Neural cell (in vitro differentiated cells): ENCODE data around the gene EIF5. TPM values are rescaled to one million over a fixed set of nuclear protein-coding genes. Genes with fewer than 3 reads are reported as not detected.
A peak's percentile ranks its signal among the peaks of the same experiment; 100 is the strongest.

Source experiments
- H2AFZ ChIP-seq: fragments of 200-600, 300-800 bp; sonication (generic), shearing (Covaris generic); 2 replicates; pipeline ENCODE4 v1.6.0; 2014; ENCODE audit warnings: low read depth, mild to moderate bottlenecking, antibody characterized with exemption, low read length, moderate library complexity
- H3F3A ChIP-seq: fragments of 200-600 bp; shearing (Covaris generic); 2 replicates; pipeline ENCODE4 v1.6.1; 2016; ENCODE audit warnings: mild to moderate bottlenecking, moderate library complexity, mixed read lengths, antibody characterized with exemption, low read length; ENCODE audit not compliant: insufficient read depth, poor library complexity, severe bottlenecking
- H3K27ac ChIP-seq: fragments of 200-600, 300-800 bp; sonication (generic), shearing (Covaris generic); 2 replicates; pipeline ENCODE4 v1.5.1; 2014; ENCODE audit warnings: mild to moderate bottlenecking, low read length, moderate library complexity
- H3K27me3 ChIP-seq: fragments of 300-800, 200-600 bp; sonication (generic), shearing (Covaris generic); 2 replicates; pipeline ENCODE4 v1.6.0; 2014; ENCODE audit warnings: mild to moderate bottlenecking, low read depth, low read length, moderate library complexity; ENCODE audit not compliant: insufficient read depth
- H3K36me3 ChIP-seq: fragments of 300-800, 200-600 bp; sonication (generic), shearing (Covaris generic); 2 replicates; pipeline ENCODE4 v1.5.1; 2014; ENCODE audit warnings: mild to moderate bottlenecking, antibody characterized with exemption, low read length, moderate library complexity; ENCODE audit not compliant: insufficient read depth
- H3K4me2 ChIP-seq: fragments of 300-800, 200-600 bp; sonication (generic), shearing (Covaris generic); 2 replicates; pipeline ENCODE4 v1.6.0; 2014; ENCODE audit warnings: mild to moderate bottlenecking, low read length
- H3K4me3 ChIP-seq: fragments of 300-800, 200-600 bp; sonication (generic), shearing (Covaris generic); 2 replicates; pipeline ENCODE4 v1.5.1; 2014; ENCODE audit warnings: mild to moderate bottlenecking, low read length, moderate library complexity
- H3K79me2 ChIP-seq: fragments of 200-600 bp; shearing (Covaris generic); replicated peaks from 2 replicates; pipeline ENCODE4 v1.6.0; 2014; ENCODE audit warnings: mild to moderate bottlenecking, low read length, moderate library complexity; ENCODE audit not compliant: insufficient read depth
- H3K9ac ChIP-seq: fragments of 300-800, 200-600 bp; sonication (generic), shearing (Covaris generic); 2 replicates; pipeline ENCODE4 v1.6.1; 2016; ENCODE audit warnings: mild to moderate bottlenecking, low read length, mixed read lengths
- H3K9me2 ChIP-seq: fragments of 200-600 bp; shearing (Covaris generic); 2 replicates; pipeline ENCODE4 v1.6.1; 2016; ENCODE audit warnings: mild to moderate bottlenecking, low read length, mixed read lengths; ENCODE audit not compliant: insufficient read depth
- H3K9me3 ChIP-seq: fragments of 200-600, 300-800 bp; sonication (generic), shearing (Covaris generic); 2 replicates; pipeline ENCODE4 v1.6.1; 2016; ENCODE audit warnings: mild to moderate bottlenecking, mixed run types, low read length, moderate library complexity, mixed read lengths
- H4K20me1 ChIP-seq: fragments of 200-600 bp; shearing (Covaris generic); 2 replicates; pipeline ENCODE4 v1.6.1; 2016; ENCODE audit warnings: mild to moderate bottlenecking, mixed run types; ENCODE audit not compliant: insufficient read depth
- CTCF ChIP-seq: fragments of 450-650 bp; IDR thresholded peaks from 2 replicates; pipeline ENCODE4 v1.5.1; 2014; ENCODE audit warnings: antibody characterized with exemption, mild to moderate bottlenecking, moderate library complexity; ENCODE audit not compliant: poor library complexity, severe bottlenecking
- EP300 ChIP-seq: fragments of 450-650 bp; conservative IDR thresholded peaks from 2 replicates; pipeline ENCODE4 v1.6.1; 2014; ENCODE audit warnings: antibody characterized with exemption, mild to moderate bottlenecking, moderate library complexity; ENCODE audit not compliant: poor library complexity, severe bottlenecking
- EZH2 ChIP-seq: fragments of 200-600, 300-800 bp; shearing (Covaris generic), sonication (generic); IDR thresholded peaks from 2 replicates; pipeline ENCODE4 v1.6.1; 2014; ENCODE audit warnings: antibody characterized with exemption, low read length, borderline replicate concordance, mild to moderate bottlenecking; ENCODE audit not compliant: insufficient read depth, poor library complexity, severe bottlenecking
- MXI1 ChIP-seq: fragments of 450-650 bp; conservative IDR thresholded peaks from 2 replicates; pipeline ENCODE4 v1.6.1; 2014; ENCODE audit warnings: antibody characterized with exemption, mild to moderate bottlenecking; ENCODE audit not compliant: poor library complexity, severe bottlenecking
- POLR2AphosphoS5 ChIP-seq: IDR thresholded peaks from 2 replicates; pipeline ENCODE4 v1.6.1; 2012
- RAD21 ChIP-seq: fragments of 450-650 bp; conservative IDR thresholded peaks from 2 replicates; pipeline ENCODE4 v1.6.1; 2014; ENCODE audit warnings: antibody characterized with exemption, mild to moderate bottlenecking, moderate library complexity
- REST ChIP-seq: IDR thresholded peaks from 2 replicates; pipeline ENCODE4 v1.6.1; 2012; ENCODE audit warnings: borderline replicate concordance
- SMC3 ChIP-seq: fragments of 450-650 bp; conservative IDR thresholded peaks from 2 replicates; pipeline ENCODE4 v1.6.1; 2014; ENCODE audit warnings: antibody characterized with exemption, mild to moderate bottlenecking, moderate library complexity; ENCODE audit not compliant: poor library complexity
- TAF1 ChIP-seq: IDR thresholded peaks from 2 replicates; pipeline ENCODE4 v1.6.1; 2012; ENCODE audit warnings: low read depth
- polyA plus RNA-seq: library from polyadenylated mRNA; depleted of rRNA; stranded (reverse); fragments of >200 nt; gene quantifications from 2 replicates; pipeline ENCODE4 v1.2.3, GENCODE V29; 2014

The EIF5 gene
- polyA plus RNA-seq, 1 donor from 2014 or later, result 188 TPM

DNA sequence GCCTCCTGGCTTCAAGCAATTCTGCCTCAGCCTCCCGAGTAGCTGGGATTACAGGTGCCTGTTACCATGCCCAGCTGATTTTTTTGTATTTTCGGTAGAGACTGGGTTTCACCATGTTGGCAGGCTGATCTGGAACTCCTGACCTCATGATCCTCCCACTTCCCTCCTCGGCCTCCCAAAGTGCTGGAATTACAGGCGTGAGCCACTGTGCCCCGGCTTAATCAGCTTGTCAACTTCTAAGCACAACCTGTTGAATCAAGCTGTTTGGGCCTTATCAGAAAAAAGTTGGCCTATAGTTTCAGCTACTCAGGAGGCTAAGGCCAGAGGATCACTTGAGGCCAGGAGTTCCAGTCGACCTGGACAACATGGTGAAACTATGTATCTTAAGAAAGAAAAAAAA, 59.0 kb downstream of the EIF5 start:
- H2AFZ ChIP-seq, result no peak overlapping the region
- H3K79me2 ChIP-seq, result peaks cover 96% of the 10 kb centered on the region
- H4K20me1 ChIP-seq, result peaks cover 9% of the 10 kb centered on the region
- no peaks in the 10 kb centered on the region for H3K36me3 ChIP-seq
- no peak for TF ChIP-seq EZH2
- no peak for TF ChIP-seq REST
- TF ChIP-seq RAD21, result no peak
- TF ChIP-seq TAF1, result no peak
- TF ChIP-seq POLR2AphosphoS5, result no peak
- TF ChIP-seq SMC3, result no peak
- no peak for TF ChIP-seq MXI1
- TF ChIP-seq EP300, result no peak
- no peak for TF ChIP-seq CTCF
- H3K27me3 ChIP-seq, result no peaks in the 10 kb centered on the region
- H3K9ac ChIP-seq, result no peak overlapping the region
- no peaks in the 10 kb centered on the region for H3K9me3 ChIP-seq
- no peak overlapping the region for H3K27ac ChIP-seq
- no peaks in the 10 kb centered on the region for H3F3A ChIP-seq
- H3K9me2 ChIP-seq, result no peaks in the 10 kb centered on the region
- no peak overlapping the region for H3K4me2 ChIP-seq
- H3K4me3 ChIP-seq, result no peak overlapping the region

DNA sequence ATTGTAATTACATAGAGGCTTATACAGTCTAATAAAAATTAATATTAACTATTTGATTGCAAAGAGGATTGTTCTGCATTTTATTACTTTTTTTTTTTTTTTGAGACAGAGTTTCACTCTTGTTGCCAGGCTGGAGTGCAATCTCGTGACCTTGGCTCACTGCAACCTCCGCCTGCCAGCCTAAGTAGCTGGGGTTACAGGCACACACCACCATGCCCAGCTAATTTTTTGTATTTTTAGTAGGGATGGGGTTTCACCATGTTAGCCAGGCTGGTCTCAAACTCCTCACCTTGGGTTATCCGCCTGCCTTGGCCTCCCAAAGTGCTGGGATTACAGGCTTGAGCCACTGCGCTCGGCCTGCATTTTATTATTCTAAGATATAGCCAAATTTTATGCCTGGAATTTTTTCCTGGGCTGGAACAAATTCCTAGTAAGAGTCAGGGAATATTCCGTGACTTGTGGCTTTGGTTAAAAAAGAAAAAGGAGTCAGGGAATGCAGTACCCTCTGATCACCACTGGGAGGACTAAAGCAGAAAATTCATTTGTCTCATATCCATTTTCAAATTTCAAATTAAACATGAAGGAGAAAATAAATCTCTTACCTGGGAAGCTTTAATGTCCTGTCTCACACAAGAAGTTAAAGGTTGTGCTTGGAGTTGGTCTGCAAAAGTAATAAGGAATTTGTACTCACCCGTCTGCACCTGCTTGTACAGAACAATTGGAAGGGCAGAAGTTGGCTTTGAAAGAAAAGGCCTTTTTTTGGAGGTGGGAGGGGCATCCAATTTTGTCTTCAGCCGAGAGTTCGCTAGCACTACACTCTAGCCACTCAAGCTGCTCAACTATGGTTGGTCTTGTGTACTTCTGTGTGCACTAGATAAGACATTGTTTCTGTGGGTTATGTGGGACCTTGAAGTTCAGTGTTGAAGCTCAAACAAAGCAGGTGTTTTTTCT, 59.9 kb downstream of the EIF5 start:
- Histone ChIP-seq H3K4me3 (no peak overlapping the region), H3K4me2 (no peak overlapping the region)

More for the DNA sequence above, 59.9 kb downstream of the EIF5 start:
- Histone ChIP-seq H3K9me3 (no peaks in the 10 kb centered on the region), H3F3A (no peaks in the 10 kb centered on the region), H3K9ac (no peak overlapping the region), H4K20me1 (peaks cover 9% of the 10 kb centered on the region), H3K27ac (no peak overlapping the region), H3K36me3 (no peaks in the 10 kb centered on the region), H3K27me3 (no peaks in the 10 kb centered on the region), H2AFZ (no peak overlapping the region), H3K79me2 (peaks cover 95% of the 10 kb centered on the region), H3K9me2 (no peaks in the 10 kb centered on the region)
- TF ChIP-seq EZH2 (no peak), MXI1 (no peak), TAF1 (no peak), EP300 (no peak), CTCF (peak; percentile 72), SMC3 (peak; percentile 29), REST (no peak), RAD21 (peak; percentile 38), POLR2AphosphoS5 (no peak)
